PC-9 (cell line): Measurements from ENCODE around the gene BCL11B.

Source experiments
- CTCF ChIP-seq: fragments of 200-600 bp; sonication (generic); conservative IDR thresholded peaks from 2 replicates; pipeline ENCODE4 v1.6.1; 2017; ENCODE audit warnings: mixed run types, antibody characterized with exemption, mild to moderate bottlenecking, moderate library complexity
- EZH2 ChIP-seq: fragments of 200-600 bp; sonication (generic); IDR thresholded peaks from 2 replicates; pipeline ENCODE4 v1.8.0; 2017; ENCODE audit warnings: antibody characterized with exemption, low read depth

GRCh38 chr14:99128185-99128584 lies 143.8 kb downstream of the BCL11B start:
- no peak for TF ChIP-seq CTCF
- TF ChIP-seq EZH2, result no peak
